ENCODE results near the gene CLEC4G.

GRCh38 chr19:7762719-7763293 lies 30.9 kb upstream of the CLEC4G start, which contains the start of gene CLEC4M:
- TF ChIP-seq CTCF (IDR thresholded peaks at IDR 0.05) (no peak), CHD4 (IDR thresholded peaks at IDR 0.05; ENCODE audit: borderline replicate concordance) (no peak), PHF8 (IDR thresholded peaks at IDR 0.05; ENCODE audit: borderline replicate concordance, low read depth) (no peak), PBX3 (IDR thresholded peaks at IDR 0.05) (no peak), EP300 (IDR thresholded peaks at IDR 0.05) (no peak), E2F6 (IDR thresholded peaks at IDR 0.05; ENCODE audit: borderline replicate concordance, low read depth) (no peak), RAD21 (conservative IDR thresholded peaks at IDR 0.05 in 1 of 2, IDR thresholded peaks at IDR 0.05 in 1 of 2) (no peak), POLR2A (IDR thresholded peaks at IDR 0.05; ENCODE audit: low read length) (no peak), RNF2 (IDR thresholded peaks at IDR 0.05; ENCODE audit: borderline replicate concordance, low read depth) (no peak), JUNB (IDR thresholded peaks at IDR 0.05) (no peak)
